WTC11 (cell line): Measurements from ENCODE around the gene NHLH2. TPM values are rescaled to one million over a fixed set of nuclear protein-coding genes. Genes with fewer than 3 reads are reported as not detected.

ENCODE experiments used
- ATAC-seq: fragments of 200-7000 bp; cut with Tn5 transposase; 2 replicates; pipeline ENCODE4 v1.10.0; 2021; ENCODE audit warnings: mild to moderate bottlenecking, moderate library complexity
- CTCF ChIA-PET: fragments of 300-600 bp; sonication (Branson Sonifier 250); formaldehyde crosslinking; loops from one replicate; lab custom pipeline; 2021; ENCODE audit warnings: antibody characterized with exemption; lab: Charles Lee
- POLR2A ChIA-PET: fragments of 350-600 bp; sonication (Branson Sonifier 250); formaldehyde crosslinking; loops from one replicate; lab custom pipeline; 2021; ENCODE audit warnings: antibody characterized with exemption; lab: Charles Lee
- DNase-seq: peaks from one replicate; pipeline ENCODE4 v3.0.0; 2021; ENCODE audit warnings: low spot score
- H3K27ac Mint-ChIP-seq: 2 replicates; pipeline ENCODE4 v1.8.0; 2021; ENCODE audit warnings: mixed read lengths
- H3K27me3 Mint-ChIP-seq: 2 replicates; pipeline ENCODE4 v1.8.0; 2021; ENCODE audit warnings: low read depth, mild to moderate bottlenecking, moderate library complexity, mixed read lengths
- H3K36me3 Mint-ChIP-seq: 2 replicates; pipeline ENCODE4 v1.8.0; 2021; ENCODE audit warnings: mixed read lengths
- H3K4me1 Mint-ChIP-seq: 2 replicates; pipeline ENCODE4 v1.8.0; 2022; ENCODE audit warnings: mixed read lengths
- H3K4me3 Mint-ChIP-seq: 2 replicates; pipeline ENCODE4 v1.8.0; 2021; ENCODE audit warnings: mild to moderate bottlenecking, moderate library complexity, mixed read lengths
- H3K9me3 Mint-ChIP-seq: 2 replicates; pipeline ENCODE4 v1.8.0; 2021; ENCODE audit warnings: mixed read lengths
- CREB1 ChIP-seq: sonication (generic); formaldehyde crosslinking; IDR thresholded peaks from 2 replicates; pipeline ENCODE4 v1.8.0; 2023; ENCODE audit warnings: mild to moderate bottlenecking, missing genetic modification reagents
- ESRRA ChIP-seq: sonication (generic); formaldehyde crosslinking; IDR thresholded peaks from 2 replicates; pipeline ENCODE4 v1.8.1; 2022; ENCODE audit warnings: mild to moderate bottlenecking, missing genetic modification reagents, borderline replicate concordance
- FOXK1 ChIP-seq: sonication (generic); formaldehyde crosslinking; IDR thresholded peaks from 2 replicates; pipeline ENCODE4 v1.8.0; 2022; ENCODE audit warnings: mild to moderate bottlenecking, moderate library complexity, missing genetic modification reagents
- KAT7 ChIP-seq: sonication (generic); formaldehyde crosslinking; IDR thresholded peaks from 2 replicates; pipeline ENCODE4 v1.8.1; 2023; ENCODE audit warnings: missing genetic modification reagents, mild to moderate bottlenecking, borderline replicate concordance
- NR3C1 ChIP-seq: sonication (generic); formaldehyde crosslinking; conservative IDR thresholded peaks from 2 replicates; pipeline ENCODE4 v1.8.1; 2023; ENCODE audit warnings: low read depth, mild to moderate bottlenecking, missing genetic modification reagents
- TP53 ChIP-seq: sonication (generic); formaldehyde crosslinking; IDR thresholded peaks from 2 replicates; pipeline ENCODE4 v1.8.1; 2023; ENCODE audit warnings: mild to moderate bottlenecking, missing genetic modification reagents
- ZNF671 ChIP-seq: fragments of 250-450 bp; sonication (Bioruptor Pico); IDR thresholded peaks from 2 replicates; pipeline ENCODE4 v1.8.0; 2021; ENCODE audit warnings: mild to moderate bottlenecking
- total RNA-seq: library from RNA; stranded (reverse); gene quantifications from 3 replicates; pipeline ENCODE4 v1.2.3, GENCODE V29; 2021
- TF ChIP-seq, protein P1 (sequence below): fragments of 250-450 bp; sonication (Bioruptor Pico); IDR thresholded peaks from 2 replicates; pipeline ENCODE4 v1.8.0; 2021; ENCODE audit warnings: mild to moderate bottlenecking
- TF ChIP-seq, protein P2 (sequence below): sonication (generic); formaldehyde crosslinking; IDR thresholded peaks from 2 replicates; pipeline ENCODE4 v1.8.0; 2022; ENCODE audit warnings: mild to moderate bottlenecking, missing genetic modification reagents
- TF ChIP-seq, protein P3 (sequence below): sonication (generic); formaldehyde crosslinking; IDR thresholded peaks from 2 replicates; pipeline ENCODE4 v1.8.1; 2023; ENCODE audit warnings: mild to moderate bottlenecking, missing genetic modification reagents, moderate library complexity
- TF ChIP-seq, protein P4 (sequence below): sonication (generic); formaldehyde crosslinking; IDR thresholded peaks from 2 replicates; pipeline ENCODE4 v1.8.0; 2022; ENCODE audit warnings: mild to moderate bottlenecking, missing genetic modification reagents
- TF ChIP-seq, protein P5 (sequence below): sonication (generic); formaldehyde crosslinking; IDR thresholded peaks from 2 replicates; pipeline ENCODE4 v1.8.1; 2023; ENCODE audit warnings: mild to moderate bottlenecking, missing genetic modification reagents, borderline replicate concordance
- TF ChIP-seq, protein P6 (sequence below): sonication (generic); formaldehyde crosslinking; conservative IDR thresholded peaks from 2 replicates; pipeline ENCODE4 v1.8.1; 2023; ENCODE audit warnings: mild to moderate bottlenecking, low read depth, missing genetic modification reagents, moderate library complexity
- TF ChIP-seq, protein P7 (sequence below): sonication (generic); formaldehyde crosslinking; IDR thresholded peaks from 2 replicates; pipeline ENCODE4 v1.8.1; 2022; ENCODE audit warnings: mild to moderate bottlenecking, moderate library complexity, missing genetic modification reagents

Gene NHLH2
- total RNA-seq, 1 experiment from 2014 or later, result 4.3 TPM

DNA sequence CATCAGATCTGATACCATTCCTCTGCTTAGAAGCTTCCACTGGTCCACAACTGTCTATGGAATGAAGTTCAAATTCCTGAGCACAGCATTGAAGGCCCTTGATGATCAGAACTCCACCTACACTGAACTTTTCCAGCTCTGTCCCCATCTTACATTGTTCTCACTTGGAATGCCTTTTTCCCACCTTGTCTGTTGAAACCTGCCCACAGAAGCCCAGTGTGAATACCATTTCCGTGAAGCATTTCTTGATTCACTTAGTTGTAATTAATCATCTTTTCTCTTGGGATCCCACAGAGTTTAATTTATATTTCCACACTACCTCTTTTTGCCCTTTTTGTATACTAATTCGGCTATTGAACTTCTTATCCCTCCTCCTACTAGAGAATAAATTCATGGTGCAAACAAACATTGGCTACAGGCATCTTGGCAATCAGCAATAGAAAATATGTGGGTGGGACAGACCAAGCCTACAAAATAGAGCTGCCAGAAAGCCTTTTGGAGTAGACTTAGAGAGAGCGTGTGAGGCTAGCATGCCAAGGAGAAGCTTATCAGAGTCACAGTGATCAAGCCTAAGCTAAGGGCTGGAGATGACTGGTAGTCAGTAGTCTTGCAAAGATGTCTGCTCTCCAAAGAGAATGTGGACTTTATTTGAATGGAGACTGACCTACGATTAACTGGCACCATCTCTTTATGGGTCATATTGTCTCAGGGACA is 26.1 kb downstream of the NHLH2 start:
- no peak overlapping the region for H3K27ac Mint-ChIP-seq
- no peaks in the 10 kb centered on the region for H3K9me3 Mint-ChIP-seq
- H3K4me1 Mint-ChIP-seq, result no peaks in the 10 kb centered on the region
- ChIA-PET CTCF (interaction anchor here (1.3 kb wide), 1 partner anchor 167 kb away, joined by 5 read pairs; no protein-coding TSS in a partner anchor), POLR2A (no interaction called here)
- DNase-seq, result no peak
- no peaks in the 10 kb centered on the region for H3K36me3 Mint-ChIP-seq
- H3K4me3 Mint-ChIP-seq, result no peak overlapping the region
- no peak for ATAC-seq
- peaks cover 3% of the 10 kb centered on the region; the same call in 1 of the 2 replicates for H3K27me3 Mint-ChIP-seq
- TF ChIP-seq KAT7 (CRISPR knock-in tag) (no peak), TP53 (CRISPR knock-in tag) (no peak)

DNA sequence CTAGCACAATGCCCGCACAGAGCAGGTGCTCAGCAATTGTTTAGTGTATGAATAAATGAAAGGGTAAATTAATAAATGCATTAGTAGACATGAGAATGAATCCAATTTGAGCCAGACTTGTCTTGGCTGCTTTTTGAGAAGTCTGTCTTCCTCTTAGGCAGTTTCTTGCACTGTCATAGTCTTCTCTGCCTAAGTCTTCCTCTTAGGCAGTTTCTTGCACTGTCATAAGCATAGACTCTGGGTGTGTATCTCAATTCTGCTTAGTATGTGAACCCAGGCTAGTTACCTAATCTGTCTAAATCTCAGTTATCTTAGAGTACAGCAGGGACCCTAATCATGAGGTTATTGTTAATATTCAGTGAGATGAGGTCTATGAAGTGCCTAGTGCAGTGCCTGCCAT is 27.2 kb downstream of the NHLH2 start:
- Mint-ChIP-seq H3K4me1 (peaks cover 2% of the 10 kb centered on the region; the same call in 1 of the 2 replicates), H3K27me3 (peaks cover 3% of the 10 kb centered on the region; the same call in 1 of the 2 replicates), H3K9me3 (no peaks in the 10 kb centered on the region), H3K4me3 (no peak overlapping the region), H3K27ac (no peak overlapping the region), H3K36me3 (no peaks in the 10 kb centered on the region)
- ChIA-PET POLR2A (no interaction called here), CTCF (no interaction called here)
- no peak for ATAC-seq
- no peak for DNase-seq
- TF ChIP-seq NR3C1 (CRISPR knock-in tag), result no peak
- TF ChIP-seq, protein P1, sequence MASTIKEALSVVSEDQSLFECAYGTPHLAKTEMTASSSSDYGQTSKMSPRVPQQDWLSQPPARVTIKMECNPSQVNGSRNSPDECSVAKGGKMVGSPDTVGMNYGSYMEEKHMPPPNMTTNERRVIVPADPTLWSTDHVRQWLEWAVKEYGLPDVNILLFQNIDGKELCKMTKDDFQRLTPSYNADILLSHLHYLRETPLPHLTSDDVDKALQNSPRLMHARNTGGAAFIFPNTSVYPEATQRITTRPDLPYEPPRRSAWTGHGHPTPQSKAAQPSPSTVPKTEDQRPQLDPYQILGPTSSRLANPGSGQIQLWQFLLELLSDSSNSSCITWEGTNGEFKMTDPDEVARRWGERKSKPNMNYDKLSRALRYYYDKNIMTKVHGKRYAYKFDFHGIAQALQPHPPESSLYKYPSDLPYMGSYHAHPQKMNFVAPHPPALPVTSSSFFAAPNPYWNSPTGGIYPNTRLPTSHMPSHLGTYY (CRISPR knock-in tag), result no peak
- TF ChIP-seq, protein P2, sequence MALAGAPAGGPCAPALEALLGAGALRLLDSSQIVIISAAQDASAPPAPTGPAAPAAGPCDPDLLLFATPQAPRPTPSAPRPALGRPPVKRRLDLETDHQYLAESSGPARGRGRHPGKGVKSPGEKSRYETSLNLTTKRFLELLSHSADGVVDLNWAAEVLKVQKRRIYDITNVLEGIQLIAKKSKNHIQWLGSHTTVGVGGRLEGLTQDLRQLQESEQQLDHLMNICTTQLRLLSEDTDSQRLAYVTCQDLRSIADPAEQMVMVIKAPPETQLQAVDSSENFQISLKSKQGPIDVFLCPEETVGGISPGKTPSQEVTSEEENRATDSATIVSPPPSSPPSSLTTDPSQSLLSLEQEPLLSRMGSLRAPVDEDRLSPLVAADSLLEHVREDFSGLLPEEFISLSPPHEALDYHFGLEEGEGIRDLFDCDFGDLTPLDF (CRISPR knock-in tag), result no peak
- TF ChIP-seq, protein P3, sequence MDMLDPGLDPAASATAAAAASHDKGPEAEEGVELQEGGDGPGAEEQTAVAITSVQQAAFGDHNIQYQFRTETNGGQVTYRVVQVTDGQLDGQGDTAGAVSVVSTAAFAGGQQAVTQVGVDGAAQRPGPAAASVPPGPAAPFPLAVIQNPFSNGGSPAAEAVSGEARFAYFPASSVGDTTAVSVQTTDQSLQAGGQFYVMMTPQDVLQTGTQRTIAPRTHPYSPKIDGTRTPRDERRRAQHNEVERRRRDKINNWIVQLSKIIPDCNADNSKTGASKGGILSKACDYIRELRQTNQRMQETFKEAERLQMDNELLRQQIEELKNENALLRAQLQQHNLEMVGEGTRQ (CRISPR knock-in tag), result no peak
- TF ChIP-seq, protein P4, sequence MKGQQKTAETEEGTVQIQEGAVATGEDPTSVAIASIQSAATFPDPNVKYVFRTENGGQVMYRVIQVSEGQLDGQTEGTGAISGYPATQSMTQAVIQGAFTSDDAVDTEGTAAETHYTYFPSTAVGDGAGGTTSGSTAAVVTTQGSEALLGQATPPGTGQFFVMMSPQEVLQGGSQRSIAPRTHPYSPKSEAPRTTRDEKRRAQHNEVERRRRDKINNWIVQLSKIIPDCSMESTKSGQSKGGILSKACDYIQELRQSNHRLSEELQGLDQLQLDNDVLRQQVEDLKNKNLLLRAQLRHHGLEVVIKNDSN (CRISPR knock-in tag), result no peak
- no peak for TF ChIP-seq FOXK1 (CRISPR knock-in tag)
- TF ChIP-seq, protein P5, sequence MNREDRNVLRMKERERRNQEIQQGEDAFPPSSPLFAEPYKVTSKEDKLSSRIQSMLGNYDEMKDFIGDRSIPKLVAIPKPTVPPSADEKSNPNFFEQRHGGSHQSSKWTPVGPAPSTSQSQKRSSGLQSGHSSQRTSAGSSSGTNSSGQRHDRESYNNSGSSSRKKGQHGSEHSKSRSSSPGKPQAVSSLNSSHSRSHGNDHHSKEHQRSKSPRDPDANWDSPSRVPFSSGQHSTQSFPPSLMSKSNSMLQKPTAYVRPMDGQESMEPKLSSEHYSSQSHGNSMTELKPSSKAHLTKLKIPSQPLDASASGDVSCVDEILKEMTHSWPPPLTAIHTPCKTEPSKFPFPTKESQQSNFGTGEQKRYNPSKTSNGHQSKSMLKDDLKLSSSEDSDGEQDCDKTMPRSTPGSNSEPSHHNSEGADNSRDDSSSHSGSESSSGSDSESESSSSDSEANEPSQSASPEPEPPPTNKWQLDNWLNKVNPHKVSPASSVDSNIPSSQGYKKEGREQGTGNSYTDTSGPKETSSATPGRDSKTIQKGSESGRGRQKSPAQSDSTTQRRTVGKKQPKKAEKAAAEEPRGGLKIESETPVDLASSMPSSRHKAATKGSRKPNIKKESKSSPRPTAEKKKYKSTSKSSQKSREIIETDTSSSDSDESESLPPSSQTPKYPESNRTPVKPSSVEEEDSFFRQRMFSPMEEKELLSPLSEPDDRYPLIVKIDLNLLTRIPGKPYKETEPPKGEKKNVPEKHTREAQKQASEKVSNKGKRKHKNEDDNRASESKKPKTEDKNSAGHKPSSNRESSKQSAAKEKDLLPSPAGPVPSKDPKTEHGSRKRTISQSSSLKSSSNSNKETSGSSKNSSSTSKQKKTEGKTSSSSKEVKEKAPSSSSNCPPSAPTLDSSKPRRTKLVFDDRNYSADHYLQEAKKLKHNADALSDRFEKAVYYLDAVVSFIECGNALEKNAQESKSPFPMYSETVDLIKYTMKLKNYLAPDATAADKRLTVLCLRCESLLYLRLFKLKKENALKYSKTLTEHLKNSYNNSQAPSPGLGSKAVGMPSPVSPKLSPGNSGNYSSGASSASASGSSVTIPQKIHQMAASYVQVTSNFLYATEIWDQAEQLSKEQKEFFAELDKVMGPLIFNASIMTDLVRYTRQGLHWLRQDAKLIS (CRISPR knock-in tag), result no peak
- no peak for TF ChIP-seq ZNF671
- no peak for TF ChIP-seq CREB1 (CRISPR knock-in tag)
- TF ChIP-seq, protein P6, sequence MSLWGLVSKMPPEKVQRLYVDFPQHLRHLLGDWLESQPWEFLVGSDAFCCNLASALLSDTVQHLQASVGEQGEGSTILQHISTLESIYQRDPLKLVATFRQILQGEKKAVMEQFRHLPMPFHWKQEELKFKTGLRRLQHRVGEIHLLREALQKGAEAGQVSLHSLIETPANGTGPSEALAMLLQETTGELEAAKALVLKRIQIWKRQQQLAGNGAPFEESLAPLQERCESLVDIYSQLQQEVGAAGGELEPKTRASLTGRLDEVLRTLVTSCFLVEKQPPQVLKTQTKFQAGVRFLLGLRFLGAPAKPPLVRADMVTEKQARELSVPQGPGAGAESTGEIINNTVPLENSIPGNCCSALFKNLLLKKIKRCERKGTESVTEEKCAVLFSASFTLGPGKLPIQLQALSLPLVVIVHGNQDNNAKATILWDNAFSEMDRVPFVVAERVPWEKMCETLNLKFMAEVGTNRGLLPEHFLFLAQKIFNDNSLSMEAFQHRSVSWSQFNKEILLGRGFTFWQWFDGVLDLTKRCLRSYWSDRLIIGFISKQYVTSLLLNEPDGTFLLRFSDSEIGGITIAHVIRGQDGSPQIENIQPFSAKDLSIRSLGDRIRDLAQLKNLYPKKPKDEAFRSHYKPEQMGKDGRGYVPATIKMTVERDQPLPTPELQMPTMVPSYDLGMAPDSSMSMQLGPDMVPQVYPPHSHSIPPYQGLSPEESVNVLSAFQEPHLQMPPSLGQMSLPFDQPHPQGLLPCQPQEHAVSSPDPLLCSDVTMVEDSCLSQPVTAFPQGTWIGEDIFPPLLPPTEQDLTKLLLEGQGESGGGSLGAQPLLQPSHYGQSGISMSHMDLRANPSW (CRISPR knock-in tag), result no peak
- no peak for TF ChIP-seq ESRRA (CRISPR knock-in tag)
- TF ChIP-seq, protein P7, sequence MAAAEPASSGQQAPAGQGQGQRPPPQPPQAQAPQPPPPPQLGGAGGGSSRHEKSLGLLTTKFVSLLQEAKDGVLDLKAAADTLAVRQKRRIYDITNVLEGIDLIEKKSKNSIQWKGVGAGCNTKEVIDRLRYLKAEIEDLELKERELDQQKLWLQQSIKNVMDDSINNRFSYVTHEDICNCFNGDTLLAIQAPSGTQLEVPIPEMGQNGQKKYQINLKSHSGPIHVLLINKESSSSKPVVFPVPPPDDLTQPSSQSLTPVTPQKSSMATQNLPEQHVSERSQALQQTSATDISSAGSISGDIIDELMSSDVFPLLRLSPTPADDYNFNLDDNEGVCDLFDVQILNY, result no peak
